ENCODE results near the gene DUSP19.

Gene DUSP19

DNA sequence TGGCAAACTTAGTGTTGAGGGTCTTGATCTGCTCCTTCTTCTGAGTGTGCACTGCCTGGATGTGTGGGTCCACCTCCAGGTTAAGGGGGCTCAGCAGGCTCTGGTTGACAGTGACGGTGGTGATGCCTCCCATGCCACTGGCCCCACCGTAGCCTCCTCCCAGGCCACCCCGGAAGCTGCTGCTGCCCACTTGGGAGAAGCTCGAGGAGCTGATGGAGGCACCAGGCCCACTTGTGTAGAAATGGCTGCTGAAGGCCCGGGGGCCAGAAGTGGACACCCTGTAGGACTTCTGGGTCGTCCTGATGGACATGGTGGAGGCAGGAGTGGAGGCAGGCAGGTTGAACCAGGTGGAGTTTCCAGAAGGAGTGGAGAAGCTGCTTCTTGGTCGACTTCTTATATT is 6.4 kb upstream of the DUSP19 start:
- no peak overlapping the region for H3K4me2 ChIP-seq
- H3K27ac ChIP-seq: no peak overlapping the region
- H3K36me3 ChIP-seq (ENCODE audit: insufficient read depth): no peaks in the 10 kb centered on the region
- H3K27me3 ChIP-seq (ENCODE audit: insufficient read depth, low read depth): no peaks in the 10 kb centered on the region
- H3K9ac ChIP-seq: no peak overlapping the region
- H3K79me2 ChIP-seq (ENCODE audit: insufficient read depth, low read depth): no peaks in the 10 kb centered on the region
- H3K4me3 ChIP-seq (IDR thresholded peaks at IDR 0.05; ENCODE audit: insufficient read depth, low read depth, low read length): no peak overlapping the region
- no peak for TF ChIP-seq CTCF (conservative IDR thresholded peaks at IDR 0.05; ENCODE audit: low read depth, low read length)
- H4K20me1 ChIP-seq (ENCODE audit: insufficient read depth): no peaks in the 10 kb centered on the region
- no peak overlapping the region for H2AFZ ChIP-seq (ENCODE audit: low read depth)
- H3K4me1 ChIP-seq (ENCODE audit: low read depth, poor library complexity, severe bottlenecking): no peaks in the 10 kb centered on the region

DNA sequence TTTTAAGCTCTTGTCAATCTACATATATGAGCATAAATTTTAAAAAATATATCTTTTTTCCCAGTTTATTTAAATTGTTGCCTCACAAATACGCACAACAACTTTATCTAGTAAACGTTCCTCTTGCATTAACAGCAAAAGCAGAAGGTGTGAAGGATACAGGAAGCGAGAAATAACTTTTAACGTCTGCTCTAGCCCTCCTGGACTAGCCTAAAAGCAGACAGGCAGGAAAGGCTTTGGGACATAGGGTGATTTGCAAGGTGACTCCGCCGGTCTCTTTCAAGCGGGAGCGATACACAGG is 434 bp upstream of the DUSP19 start:
- Histone ChIP-seq H3K79me2 (ENCODE audit: insufficient read depth, low read depth) (no peaks in the 10 kb centered on the region), H3K27me3 (ENCODE audit: insufficient read depth, low read depth) (no peaks in the 10 kb centered on the region), H4K20me1 (ENCODE audit: insufficient read depth) (no peaks in the 10 kb centered on the region), H3K36me3 (ENCODE audit: insufficient read depth) (no peaks in the 10 kb centered on the region), H3K4me2 (peak overlapping the region; percentile 93), H3K4me1 (ENCODE audit: low read depth, poor library complexity, severe bottlenecking) (peaks cover 13% of the 10 kb centered on the region), H3K4me3 (IDR thresholded peaks at IDR 0.05; ENCODE audit: insufficient read depth, low read depth, low read length) (peak overlapping the region; percentile 94), H3K27ac (no peak overlapping the region; the same call in 1 of the 2 replicates), H2AFZ (ENCODE audit: low read depth) (peak overlapping the region; percentile 98), H3K9ac (peak overlapping the region; percentile 53; the same call in 1 of the 2 replicates)
- no peak for TF ChIP-seq CTCF (conservative IDR thresholded peaks at IDR 0.05; ENCODE audit: low read depth, low read length)

GRCh38 chr2:183079139-183079775 is 710 bp downstream of the DUSP19 start:
- peak overlapping the region; percentile 94 for H3K4me3 ChIP-seq (IDR thresholded peaks at IDR 0.05; ENCODE audit: insufficient read depth, low read depth, low read length)
- peaks cover 13% of the 10 kb centered on the region for H3K4me1 ChIP-seq (ENCODE audit: low read depth, poor library complexity, severe bottlenecking)
- no peaks in the 10 kb centered on the region for H3K36me3 ChIP-seq (ENCODE audit: insufficient read depth)
- no peaks in the 10 kb centered on the region for H3K27me3 ChIP-seq (ENCODE audit: insufficient read depth, low read depth)
- peak overlapping the region; percentile 93 for H3K4me2 ChIP-seq
- no peaks in the 10 kb centered on the region for H3K79me2 ChIP-seq (ENCODE audit: insufficient read depth, low read depth)
- peak overlapping the region; percentile 53; the same call in 1 of the 2 replicates for H3K9ac ChIP-seq
- H2AFZ ChIP-seq (ENCODE audit: low read depth): peak overlapping the region; percentile 98
- H4K20me1 ChIP-seq (ENCODE audit: insufficient read depth): no peaks in the 10 kb centered on the region
- no peak overlapping the region; the same call in 1 of the 2 replicates for H3K27ac ChIP-seq
- no peak for TF ChIP-seq CTCF (conservative IDR thresholded peaks at IDR 0.05; ENCODE audit: low read depth, low read length)

DNA sequence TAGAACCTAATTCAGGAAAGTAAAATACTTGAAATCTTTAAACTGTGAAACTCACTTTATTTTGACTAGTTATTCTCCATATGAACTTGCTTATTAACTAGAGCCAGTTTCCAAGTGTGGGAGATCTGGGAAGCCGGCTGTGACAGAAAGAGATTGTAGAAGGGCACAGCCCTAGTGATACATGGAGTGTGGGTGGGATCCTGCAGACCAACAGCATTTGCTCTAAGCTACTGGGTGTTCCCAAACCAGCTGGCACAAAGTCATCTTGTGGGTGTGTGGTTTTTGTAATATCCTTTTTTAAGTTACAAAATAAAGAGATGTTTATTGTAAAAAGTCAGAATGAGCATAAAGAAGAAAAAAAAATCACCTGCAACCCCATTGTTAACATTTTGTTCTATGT is 3.4 kb downstream of the DUSP19 start:
- H3K4me2 ChIP-seq: no peak overlapping the region
- H3K79me2 ChIP-seq (ENCODE audit: insufficient read depth, low read depth): no peaks in the 10 kb centered on the region
- TF ChIP-seq CTCF (conservative IDR thresholded peaks at IDR 0.05; ENCODE audit: low read depth, low read length): no peak
- no peaks in the 10 kb centered on the region for H3K27me3 ChIP-seq (ENCODE audit: insufficient read depth, low read depth)
- no peaks in the 10 kb centered on the region for H3K36me3 ChIP-seq (ENCODE audit: insufficient read depth)
- no peak overlapping the region for H3K27ac ChIP-seq
- no peak overlapping the region for H2AFZ ChIP-seq (ENCODE audit: low read depth)
- H4K20me1 ChIP-seq (ENCODE audit: insufficient read depth): no peaks in the 10 kb centered on the region
- H3K9ac ChIP-seq: no peak overlapping the region
- H3K4me1 ChIP-seq (ENCODE audit: low read depth, poor library complexity, severe bottlenecking): peaks cover 13% of the 10 kb centered on the region
- no peak overlapping the region for H3K4me3 ChIP-seq (IDR thresholded peaks at IDR 0.05; ENCODE audit: insufficient read depth, low read depth, low read length)

Data from KMS-11 (cell line).